GM23338 (cell line): ENCODE measurements around the gene COBL. TPM values are rescaled to one million over a fixed set of nuclear protein-coding genes. Genes with fewer than 3 reads are reported as not detected.

Experiments
- ATAC-seq: fragments of 200-7000 bp; cut with Tn5 transposase; 3 replicates; pipeline ENCODE4 v1.9.1; 2020
- DNase-seq: peaks from one replicate; pipeline ENCODE4 v3.0.0-alpha.2; 2015; ENCODE audit warnings: low spot score
- H2AFZ ChIP-seq: fragments of 200-600 bp; sonication (generic); 2 replicates; pipeline ENCODE4 v1.8.0; 2016; ENCODE audit warnings: antibody characterized with exemption, mild to moderate bottlenecking, moderate library complexity
- H3F3A ChIP-seq: fragments of 200-600 bp; sonication (generic); replicated peaks from 2 replicates; pipeline ENCODE4 v1.8.0; 2017; ENCODE audit warnings: antibody characterized with exemption, mixed run types, low read depth
- H3K27ac ChIP-seq: fragments of 200-600 bp; sonication (generic); 2 replicates; pipeline ENCODE4 v1.6.1; 2016; ENCODE audit warnings: low read depth
- H3K27me3 ChIP-seq: fragments of 200-600 bp; sonication (generic); 2 replicates; pipeline ENCODE4 v1.8.0; 2016; ENCODE audit warnings: mild to moderate bottlenecking, mixed run types, moderate library complexity; ENCODE audit not compliant: insufficient read depth
- H3K36me3 ChIP-seq: fragments of 200-600 bp; sonication (generic); 2 replicates; pipeline ENCODE4 v1.8.0; 2016; ENCODE audit warnings: mild to moderate bottlenecking; ENCODE audit not compliant: insufficient read depth
- H3K4me1 ChIP-seq: fragments of 200-600 bp; sonication (generic); 2 replicates; pipeline ENCODE4 v1.8.0; 2016; ENCODE audit warnings: mild to moderate bottlenecking, moderate library complexity; ENCODE audit not compliant: insufficient read depth
- H3K4me2 ChIP-seq: fragments of 200-600 bp; sonication (generic); 2 replicates; pipeline ENCODE4 v1.7.1; 2017; ENCODE audit warnings: mixed run types
- H3K4me3 ChIP-seq: fragments of 200-600 bp; sonication (generic); 2 replicates; pipeline ENCODE4 v1.6.1; 2016; ENCODE audit warnings: mixed run types
- H3K79me2 ChIP-seq: fragments of 200-600 bp; sonication (generic); replicated peaks from 2 replicates; pipeline ENCODE4 v1.8.0; 2017; ENCODE audit warnings: mild to moderate bottlenecking; ENCODE audit not compliant: insufficient read depth
- H3K9me2 ChIP-seq: fragments of 200-600 bp; sonication (generic); 2 replicates; pipeline ENCODE4 v1.8.0; 2017; ENCODE audit not compliant: insufficient read depth
- H4K20me1 ChIP-seq: fragments of 200-600 bp; sonication (generic); replicated peaks from 2 replicates; pipeline ENCODE4 v1.8.0; 2017; ENCODE audit warnings: mild to moderate bottlenecking; ENCODE audit not compliant: insufficient read depth
- H3K27ac Mint-ChIP-seq: 2 replicates; pipeline ENCODE4 v1.8.0; 2020; ENCODE audit warnings: inconsistent platforms, mild to moderate bottlenecking, moderate library complexity, mixed read lengths
- H3K27me3 Mint-ChIP-seq: 3 replicates; pipeline ENCODE4 v1.8.0; 2022; ENCODE audit warnings: low read depth, mild to moderate bottlenecking, moderate library complexity, mixed read lengths, inconsistent platforms; ENCODE audit not compliant: insufficient read depth, poor library complexity
- H3K36me3 Mint-ChIP-seq: 3 replicates; pipeline ENCODE4 v1.8.0; 2021; ENCODE audit warnings: low read depth, mild to moderate bottlenecking, inconsistent platforms, moderate library complexity, mixed read lengths
- H3K4me1 Mint-ChIP-seq: 3 replicates; pipeline ENCODE4 v1.8.0; 2020; ENCODE audit warnings: mild to moderate bottlenecking, inconsistent platforms, mixed read lengths
- H3K4me3 Mint-ChIP-seq: 3 replicates; pipeline ENCODE4 v1.8.0; 2021; ENCODE audit warnings: moderate library complexity, mild to moderate bottlenecking, inconsistent platforms, mixed read lengths
- H3K9me3 Mint-ChIP-seq: 3 replicates; pipeline ENCODE4 v1.8.0; 2020; ENCODE audit warnings: moderate library complexity, mild to moderate bottlenecking, inconsistent platforms, mixed read lengths
- CREB1 ChIP-seq: fragments of 250-450 bp; sonication (Bioruptor Pico); IDR thresholded peaks from 2 replicates; pipeline ENCODE4 v1.5.0; 2020; ENCODE audit warnings: low read depth, mild to moderate bottlenecking, moderate library complexity
- EZH2 ChIP-seq: fragments of 200-600 bp; sonication (generic); IDR thresholded peaks from one replicate; pipeline ENCODE4 v1.8.0; 2017; ENCODE audit warnings: antibody characterized with exemption, mild to moderate bottlenecking, low read depth; ENCODE audit not compliant: unreplicated experiment
- EZH2phosphoT487 ChIP-seq: fragments of 200-600 bp; sonication (generic); IDR thresholded peaks from one replicate; pipeline ENCODE4 v1.8.1; 2018; ENCODE audit warnings: antibody characterized with exemption; ENCODE audit not compliant: unreplicated experiment
- JUNB ChIP-seq: IDR thresholded peaks from one replicate; pipeline ENCODE4 v1.6.1; 2016; ENCODE audit warnings: antibody characterized with exemption; ENCODE audit not compliant: unreplicated experiment
- NANOG ChIP-seq: IDR thresholded peaks from 2 replicates; pipeline ENCODE4 v1.6.1; 2016; ENCODE audit warnings: antibody characterized with exemption, borderline replicate concordance
- POLR2AphosphoS5 ChIP-seq: IDR thresholded peaks from 2 replicates; pipeline ENCODE4 v1.6.1; 2016; ENCODE audit warnings: antibody characterized with exemption, low read depth
- STAT1 ChIP-seq: IDR thresholded peaks from one replicate; pipeline ENCODE4 v1.6.1; 2016; ENCODE audit warnings: antibody characterized with exemption; ENCODE audit not compliant: unreplicated experiment
- ZNF114 ChIP-seq: fragments of 250-450 bp; sonication (Bioruptor Pico); IDR thresholded peaks from 2 replicates; pipeline ENCODE4 v1.5.0; 2020; ENCODE audit warnings: mild to moderate bottlenecking, moderate library complexity
- ZNF331 ChIP-seq: fragments of 250-450 bp; sonication (Bioruptor Pico); IDR thresholded peaks from 2 replicates; pipeline ENCODE4 v1.5.0; 2020; ENCODE audit warnings: low read depth, mild to moderate bottlenecking, moderate library complexity
- polyA plus RNA-seq: library from polyadenylated mRNA; unstranded; fragments of >200 nt; fragmentation: Nextera tagmentation; extraction: Ambion mirVana; gene quantifications from 2 replicates; pipeline ENCODE4 v1.2.1, GENCODE V29; 2016
- total RNA-seq: library from RNA; depleted of rRNA; stranded (reverse); fragments of >200 nt; shearing (Covaris generic); gene quantifications from 2 replicates; pipeline ENCODE4 v1.2.3, GENCODE V29; 2014
- TF ChIP-seq, protein P1 (sequence below): fragments of 250-450 bp; sonication (Bioruptor Pico); IDR thresholded peaks from 2 replicates; pipeline ENCODE4 v1.5.0; 2020; ENCODE audit warnings: mild to moderate bottlenecking, moderate library complexity
- TF ChIP-seq, protein P2 (sequence below): IDR thresholded peaks from one replicate; pipeline ENCODE4 v1.6.1; 2018; ENCODE audit warnings: antibody characterized with exemption; ENCODE audit not compliant: unreplicated experiment
- TF ChIP-seq, protein P3 (sequence below), 2 experiments: fragments of 200-600 bp in 1 of 2; sonication (generic) in 1 of 2; conservative IDR thresholded peaks; 2 replicates each; pipeline versions ENCODE4 v1.5.1 to v1.6.1; 2016 to 2017; ENCODE audit warnings: antibody characterized with exemption in 2 of 2, low read depth in 2 of 2, mild to moderate bottlenecking in 2 of 2, moderate library complexity in 1 of 2
- TF ChIP-seq, protein P4 (sequence below): IDR thresholded peaks from 2 replicates; pipeline ENCODE4 v1.6.1; 2016; ENCODE audit warnings: antibody characterized with exemption

Gene COBL
- total and polyA plus RNA-seq, 2 experiments from 2014 or later, result 18.3 to 51.9 TPM

DNA sequence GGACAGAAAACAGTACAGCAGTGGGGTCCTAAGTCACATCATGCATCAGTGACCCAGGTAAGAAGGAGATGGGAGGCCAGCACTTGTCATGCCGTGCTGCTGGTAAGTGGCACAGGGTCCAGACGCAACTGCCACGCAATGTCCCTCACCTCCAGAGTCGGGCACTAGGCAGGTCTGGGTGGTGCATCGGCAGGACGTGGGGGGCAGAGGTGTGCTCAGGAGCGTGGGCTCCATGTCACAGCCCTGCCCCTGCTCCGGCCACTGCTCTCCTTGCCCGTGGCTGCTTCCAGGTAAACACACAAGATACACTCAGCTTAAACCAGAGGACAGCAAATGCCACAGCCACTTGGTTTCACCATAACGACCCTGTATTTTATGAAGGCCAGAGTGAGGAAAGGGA, 47.3 kb downstream of the COBL start:
- Histone ChIP-seq H3K27ac (no peak overlapping the region), H3K79me2 (peaks cover 95% of the 10 kb centered on the region), H3K4me1 (peaks cover 21% of the 10 kb centered on the region), H3K36me3 (no peaks in the 10 kb centered on the region), H3K9me2 (no peaks in the 10 kb centered on the region), H3K4me2 (no peak overlapping the region), H2AFZ (no peak overlapping the region), H3K4me3 (no peak overlapping the region), H3F3A (no peaks in the 10 kb centered on the region; the same call in 1 of the 2 replicates), H3K27me3 (no peaks in the 10 kb centered on the region), H4K20me1 (peaks cover 27% of the 10 kb centered on the region)
- ATAC-seq (peak; percentile 10; the same call in 1 of the 3 replicates), DNase-seq (no peak)
- Mint-ChIP-seq H3K27me3 (peaks cover 5% of the 10 kb centered on the region), H3K4me1 (peaks cover 30% of the 10 kb centered on the region), H3K36me3 (no peaks in the 10 kb centered on the region), H3K9me3 (no peaks in the 10 kb centered on the region), H3K27ac (no peak overlapping the region), H3K4me3 (no peak overlapping the region)
- TF ChIP-seq, protein P1, sequence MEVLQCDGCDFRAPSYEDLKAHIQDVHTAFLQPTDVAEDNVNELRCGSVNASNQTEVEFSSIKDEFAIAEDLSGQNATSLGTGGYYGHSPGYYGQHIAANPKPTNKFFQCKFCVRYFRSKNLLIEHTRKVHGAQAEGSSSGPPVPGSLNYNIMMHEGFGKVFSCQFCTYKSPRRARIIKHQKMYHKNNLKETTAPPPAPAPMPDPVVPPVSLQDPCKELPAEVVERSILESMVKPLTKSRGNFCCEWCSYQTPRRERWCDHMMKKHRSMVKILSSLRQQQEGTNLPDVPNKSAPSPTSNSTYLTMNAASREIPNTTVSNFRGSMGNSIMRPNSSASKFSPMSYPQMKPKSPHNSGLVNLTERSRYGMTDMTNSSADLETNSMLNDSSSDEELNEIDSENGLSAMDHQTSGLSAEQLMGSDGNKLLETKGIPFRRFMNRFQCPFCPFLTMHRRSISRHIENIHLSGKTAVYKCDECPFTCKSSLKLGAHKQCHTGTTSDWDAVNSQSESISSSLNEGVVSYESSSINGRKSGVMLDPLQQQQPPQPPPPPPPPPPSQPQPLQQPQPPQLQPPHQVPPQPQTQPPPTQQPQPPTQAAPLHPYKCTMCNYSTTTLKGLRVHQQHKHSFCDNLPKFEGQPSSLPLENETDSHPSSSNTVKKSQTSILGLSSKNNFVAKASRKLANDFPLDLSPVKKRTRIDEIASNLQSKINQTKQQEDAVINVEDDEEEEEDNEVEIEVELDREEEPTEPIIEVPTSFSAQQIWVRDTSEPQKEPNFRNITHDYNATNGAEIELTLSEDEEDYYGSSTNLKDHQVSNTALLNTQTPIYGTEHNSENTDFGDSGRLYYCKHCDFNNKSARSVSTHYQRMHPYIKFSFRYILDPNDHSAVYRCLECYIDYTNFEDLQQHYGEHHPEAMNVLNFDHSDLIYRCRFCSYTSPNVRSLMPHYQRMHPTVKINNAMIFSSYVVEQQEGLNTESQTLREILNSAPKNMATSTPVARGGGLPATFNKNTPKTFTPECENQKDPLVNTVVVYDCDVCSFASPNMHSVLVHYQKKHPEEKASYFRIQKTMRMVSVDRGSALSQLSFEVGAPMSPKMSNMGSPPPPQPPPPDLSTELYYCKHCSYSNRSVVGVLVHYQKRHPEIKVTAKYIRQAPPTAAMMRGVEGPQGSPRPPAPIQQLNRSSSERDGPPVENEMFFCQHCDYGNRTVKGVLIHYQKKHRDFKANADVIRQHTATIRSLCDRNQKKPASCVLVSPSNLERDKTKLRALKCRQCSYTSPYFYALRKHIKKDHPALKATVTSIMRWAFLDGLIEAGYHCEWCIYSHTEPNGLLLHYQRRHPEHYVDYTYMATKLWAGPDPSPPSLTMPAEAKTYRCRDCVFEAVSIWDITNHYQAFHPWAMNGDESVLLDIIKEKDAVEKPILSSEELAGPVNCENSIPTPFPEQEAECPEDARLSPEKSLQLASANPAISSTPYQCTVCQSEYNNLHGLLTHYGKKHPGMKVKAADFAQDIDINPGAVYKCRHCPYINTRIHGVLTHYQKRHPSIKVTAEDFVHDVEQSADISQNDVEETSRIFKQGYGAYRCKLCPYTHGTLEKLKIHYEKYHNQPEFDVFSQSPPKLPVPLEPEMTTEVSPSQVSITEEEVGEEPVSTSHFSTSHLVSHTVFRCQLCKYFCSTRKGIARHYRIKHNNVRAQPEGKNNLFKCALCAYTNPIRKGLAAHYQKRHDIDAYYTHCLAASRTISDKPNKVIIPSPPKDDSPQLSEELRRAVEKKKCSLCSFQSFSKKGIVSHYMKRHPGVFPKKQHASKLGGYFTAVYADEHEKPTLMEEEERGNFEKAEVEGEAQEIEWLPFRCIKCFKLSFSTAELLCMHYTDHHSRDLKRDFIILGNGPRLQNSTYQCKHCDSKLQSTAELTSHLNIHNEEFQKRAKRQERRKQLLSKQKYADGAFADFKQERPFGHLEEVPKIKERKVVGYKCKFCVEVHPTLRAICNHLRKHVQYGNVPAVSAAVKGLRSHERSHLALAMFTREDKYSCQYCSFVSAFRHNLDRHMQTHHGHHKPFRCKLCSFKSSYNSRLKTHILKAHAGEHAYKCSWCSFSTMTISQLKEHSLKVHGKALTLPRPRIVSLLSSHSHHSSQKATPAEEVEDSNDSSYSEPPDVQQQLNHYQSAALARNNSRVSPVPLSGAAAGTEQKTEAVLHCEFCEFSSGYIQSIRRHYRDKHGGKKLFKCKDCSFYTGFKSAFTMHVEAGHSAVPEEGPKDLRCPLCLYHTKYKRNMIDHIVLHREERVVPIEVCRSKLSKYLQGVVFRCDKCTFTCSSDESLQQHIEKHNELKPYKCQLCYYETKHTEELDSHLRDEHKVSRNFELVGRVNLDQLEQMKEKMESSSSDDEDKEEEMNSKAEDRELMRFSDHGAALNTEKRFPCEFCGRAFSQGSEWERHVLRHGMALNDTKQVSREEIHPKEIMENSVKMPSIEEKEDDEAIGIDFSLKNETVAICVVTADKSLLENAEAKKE (CRISPR knock-in tag), result no peak
- no peak for TF ChIP-seq EZH2
- no peak for TF ChIP-seq STAT1
- TF ChIP-seq EZH2phosphoT487, result no peak
- no peak for TF ChIP-seq ZNF114
- no peak for TF ChIP-seq CREB1
- no peak for TF ChIP-seq JUNB
- TF ChIP-seq, protein P2, sequence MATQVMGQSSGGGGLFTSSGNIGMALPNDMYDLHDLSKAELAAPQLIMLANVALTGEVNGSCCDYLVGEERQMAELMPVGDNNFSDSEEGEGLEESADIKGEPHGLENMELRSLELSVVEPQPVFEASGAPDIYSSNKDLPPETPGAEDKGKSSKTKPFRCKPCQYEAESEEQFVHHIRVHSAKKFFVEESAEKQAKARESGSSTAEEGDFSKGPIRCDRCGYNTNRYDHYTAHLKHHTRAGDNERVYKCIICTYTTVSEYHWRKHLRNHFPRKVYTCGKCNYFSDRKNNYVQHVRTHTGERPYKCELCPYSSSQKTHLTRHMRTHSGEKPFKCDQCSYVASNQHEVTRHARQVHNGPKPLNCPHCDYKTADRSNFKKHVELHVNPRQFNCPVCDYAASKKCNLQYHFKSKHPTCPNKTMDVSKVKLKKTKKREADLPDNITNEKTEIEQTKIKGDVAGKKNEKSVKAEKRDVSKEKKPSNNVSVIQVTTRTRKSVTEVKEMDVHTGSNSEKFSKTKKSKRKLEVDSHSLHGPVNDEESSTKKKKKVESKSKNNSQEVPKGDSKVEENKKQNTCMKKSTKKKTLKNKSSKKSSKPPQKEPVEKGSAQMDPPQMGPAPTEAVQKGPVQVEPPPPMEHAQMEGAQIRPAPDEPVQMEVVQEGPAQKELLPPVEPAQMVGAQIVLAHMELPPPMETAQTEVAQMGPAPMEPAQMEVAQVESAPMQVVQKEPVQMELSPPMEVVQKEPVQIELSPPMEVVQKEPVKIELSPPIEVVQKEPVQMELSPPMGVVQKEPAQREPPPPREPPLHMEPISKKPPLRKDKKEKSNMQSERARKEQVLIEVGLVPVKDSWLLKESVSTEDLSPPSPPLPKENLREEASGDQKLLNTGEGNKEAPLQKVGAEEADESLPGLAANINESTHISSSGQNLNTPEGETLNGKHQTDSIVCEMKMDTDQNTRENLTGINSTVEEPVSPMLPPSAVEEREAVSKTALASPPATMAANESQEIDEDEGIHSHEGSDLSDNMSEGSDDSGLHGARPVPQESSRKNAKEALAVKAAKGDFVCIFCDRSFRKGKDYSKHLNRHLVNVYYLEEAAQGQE, result no peak
- no peak for TF ChIP-seq ZNF331 (CRISPR knock-in tag)
- TF ChIP-seq POLR2AphosphoS5, result no peak
- TF ChIP-seq, protein P3, sequence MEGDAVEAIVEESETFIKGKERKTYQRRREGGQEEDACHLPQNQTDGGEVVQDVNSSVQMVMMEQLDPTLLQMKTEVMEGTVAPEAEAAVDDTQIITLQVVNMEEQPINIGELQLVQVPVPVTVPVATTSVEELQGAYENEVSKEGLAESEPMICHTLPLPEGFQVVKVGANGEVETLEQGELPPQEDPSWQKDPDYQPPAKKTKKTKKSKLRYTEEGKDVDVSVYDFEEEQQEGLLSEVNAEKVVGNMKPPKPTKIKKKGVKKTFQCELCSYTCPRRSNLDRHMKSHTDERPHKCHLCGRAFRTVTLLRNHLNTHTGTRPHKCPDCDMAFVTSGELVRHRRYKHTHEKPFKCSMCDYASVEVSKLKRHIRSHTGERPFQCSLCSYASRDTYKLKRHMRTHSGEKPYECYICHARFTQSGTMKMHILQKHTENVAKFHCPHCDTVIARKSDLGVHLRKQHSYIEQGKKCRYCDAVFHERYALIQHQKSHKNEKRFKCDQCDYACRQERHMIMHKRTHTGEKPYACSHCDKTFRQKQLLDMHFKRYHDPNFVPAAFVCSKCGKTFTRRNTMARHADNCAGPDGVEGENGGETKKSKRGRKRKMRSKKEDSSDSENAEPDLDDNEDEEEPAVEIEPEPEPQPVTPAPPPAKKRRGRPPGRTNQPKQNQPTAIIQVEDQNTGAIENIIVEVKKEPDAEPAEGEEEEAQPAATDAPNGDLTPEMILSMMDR (conservative IDR thresholded peaks at IDR 0.05; ENCODE audit: low read depth in 2 of 2), result no peak
- TF ChIP-seq, protein P4, sequence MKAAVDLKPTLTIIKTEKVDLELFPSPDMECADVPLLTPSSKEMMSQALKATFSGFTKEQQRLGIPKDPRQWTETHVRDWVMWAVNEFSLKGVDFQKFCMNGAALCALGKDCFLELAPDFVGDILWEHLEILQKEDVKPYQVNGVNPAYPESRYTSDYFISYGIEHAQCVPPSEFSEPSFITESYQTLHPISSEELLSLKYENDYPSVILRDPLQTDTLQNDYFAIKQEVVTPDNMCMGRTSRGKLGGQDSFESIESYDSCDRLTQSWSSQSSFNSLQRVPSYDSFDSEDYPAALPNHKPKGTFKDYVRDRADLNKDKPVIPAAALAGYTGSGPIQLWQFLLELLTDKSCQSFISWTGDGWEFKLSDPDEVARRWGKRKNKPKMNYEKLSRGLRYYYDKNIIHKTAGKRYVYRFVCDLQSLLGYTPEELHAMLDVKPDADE, result no peak
- TF ChIP-seq NANOG, result no peak
